Stomach smooth muscle (tissue), 2 donors: ENCODE results near the gene PARVA.
A peak's percentile ranks its signal among the peaks of the same experiment; 100 is the strongest.

Experiments used
- H3K27ac ChIP-seq: one replicate; pipeline ENCODE4 v1.7.0; 2013; ENCODE audit warnings: mild to moderate bottlenecking, low read length, inconsistent platforms
- H3K27me3 ChIP-seq, 2 donors: one replicate each; pipeline ENCODE4 v1.7.0; 2013; ENCODE audit warnings: low read length in 2 of 2; ENCODE audit not compliant: insufficient read depth in 2 of 2, control insufficient read depth in 1 of 2
- H3K36me3 ChIP-seq, 2 donors: one replicate each; pipeline ENCODE4 v1.7.0; 2013; ENCODE audit warnings: low read length in 2 of 2; ENCODE audit not compliant: control insufficient read depth in 2 of 2, insufficient read depth in 2 of 2
- H3K4me1 ChIP-seq: one replicate; pipeline ENCODE4 v1.7.0; 2013; ENCODE audit warnings: low read length; ENCODE audit not compliant: control insufficient read depth, insufficient read depth
- H3K4me3 ChIP-seq, 2 donors: one replicate each; pipeline ENCODE4 v1.7.0; 2013; ENCODE audit warnings: low read length in 2 of 2
- H3K9ac ChIP-seq, 2 donors: one replicate each; pipeline ENCODE4 v1.7.0; 2013; ENCODE audit warnings: low read length in 2 of 2, mild to moderate bottlenecking in 1 of 2
- H3K9me3 ChIP-seq, 2 donors: one replicate each; pipeline ENCODE4 v1.7.0; 2013; ENCODE audit warnings: low read length in 2 of 2; ENCODE audit not compliant: control insufficient read depth in 2 of 2
- donor health status: healthy.
- donor health status: Pancreatic carcinoma.

The PARVA gene

DNA sequence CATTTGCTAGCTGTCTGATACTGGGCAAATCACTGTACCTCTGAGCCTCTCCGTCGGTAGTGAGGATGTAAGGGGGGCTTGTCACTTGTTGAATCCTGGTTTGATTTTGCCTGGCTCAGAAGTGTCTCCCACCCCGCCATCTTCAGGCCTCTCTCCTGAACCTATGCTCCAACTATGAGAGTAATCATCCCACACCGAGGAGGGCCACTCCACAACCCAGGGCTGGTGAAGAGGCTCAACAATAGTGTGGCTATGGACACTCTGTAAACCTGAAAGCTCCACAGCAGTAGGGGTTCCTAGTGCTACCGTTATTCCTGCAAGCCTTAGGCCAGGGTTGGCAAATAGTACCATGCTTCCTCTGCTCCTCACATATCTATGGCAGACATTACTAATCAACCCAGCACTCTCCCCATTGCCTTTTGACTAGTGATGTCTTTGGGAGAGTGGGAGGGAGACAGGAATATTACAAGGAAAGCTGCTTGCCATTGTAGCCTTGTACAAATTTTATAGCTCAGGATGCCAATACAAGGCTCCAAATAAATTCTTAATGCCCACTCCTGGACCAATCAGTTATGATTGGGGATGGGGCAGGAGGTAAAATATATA is 162.8 kb downstream of the PARVA start:
- peak overlapping the region; percentile 85 for H3K27ac ChIP-seq
- H3K9me3 ChIP-seq: no peaks in the 10 kb centered on the region
- H3K27me3 ChIP-seq: no peaks in the 10 kb centered on the region
- H3K4me3 ChIP-seq: no peak overlapping the region
- peaks cover 50% of the 10 kb centered on the region for H3K4me1 ChIP-seq
- H3K9ac ChIP-seq: peak overlapping the region; percentile 42 to 46
- H3K36me3 ChIP-seq: no peaks in the 10 kb centered on the region

DNA sequence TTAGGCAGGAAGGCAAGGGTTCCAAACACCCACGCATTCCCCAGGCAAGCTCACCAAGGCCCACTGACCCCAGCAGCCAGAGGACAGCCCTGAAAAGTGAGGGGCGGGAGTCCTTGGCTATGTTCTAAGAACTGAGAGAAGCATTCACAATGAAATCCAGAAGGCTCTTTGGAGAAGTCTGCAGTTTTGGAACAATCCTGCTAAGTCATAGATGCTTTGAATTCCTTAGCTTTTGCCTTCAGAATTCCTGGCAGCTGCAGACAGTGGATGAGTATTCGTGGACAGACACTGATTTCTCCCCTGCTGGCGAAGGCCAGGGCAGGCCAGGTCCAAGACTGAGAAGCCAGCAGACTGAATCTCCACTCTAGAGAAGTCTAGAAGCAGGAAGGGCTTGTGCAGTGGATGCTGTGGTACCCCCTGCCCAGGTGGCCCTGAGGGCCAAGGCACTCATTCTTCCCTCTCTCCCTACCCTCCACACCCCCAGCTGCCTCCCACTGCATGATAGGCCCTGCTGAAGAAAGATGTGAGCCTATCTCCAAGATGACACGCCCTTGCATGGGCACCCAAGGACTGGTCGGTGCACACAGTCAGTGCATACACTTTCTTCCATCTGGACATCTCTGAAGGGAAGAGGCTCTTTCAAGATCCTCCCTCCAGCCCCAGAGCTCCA is 163.7 kb downstream of the PARVA start:
- peaks cover 50% of the 10 kb centered on the region for H3K4me1 ChIP-seq
- H3K4me3 ChIP-seq: no peak overlapping the region
- H3K27ac ChIP-seq: peak overlapping the region; percentile 85
- no peak overlapping the region for H3K9ac ChIP-seq
- no peaks in the 10 kb centered on the region for H3K27me3 ChIP-seq
- no peaks in the 10 kb centered on the region for H3K36me3 ChIP-seq
- no peaks in the 10 kb centered on the region for H3K9me3 ChIP-seq

DNA sequence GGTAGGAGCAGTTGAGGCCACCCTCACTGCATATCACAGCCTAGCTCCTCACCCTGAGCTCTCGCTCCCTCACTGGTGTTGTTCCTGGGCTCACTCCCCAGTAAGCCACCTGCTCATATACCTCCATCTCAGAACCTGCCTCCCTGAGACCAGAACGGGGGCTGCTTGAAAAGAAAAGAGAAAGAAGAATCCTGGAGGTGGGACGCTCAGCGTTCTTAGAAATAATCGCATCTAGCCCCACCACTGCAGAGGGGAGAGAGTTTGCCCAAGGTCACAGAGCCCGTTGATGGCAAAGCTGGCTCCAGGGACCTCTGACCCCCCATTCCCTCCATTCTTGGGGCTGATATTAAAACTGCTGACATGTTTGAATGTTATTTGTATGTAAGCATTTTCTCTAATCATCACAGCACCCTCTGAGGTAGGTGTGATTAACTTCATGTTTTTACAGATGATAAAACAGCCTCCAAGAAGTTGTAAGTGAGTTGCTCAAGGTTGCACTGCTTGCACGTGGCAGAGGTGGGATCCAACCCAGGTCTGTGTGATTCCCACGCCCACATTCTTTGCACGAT is 164.3 kb downstream of the PARVA start:
- Histone ChIP-seq H3K9me3 (no peaks in the 10 kb centered on the region), H3K9ac (no peak overlapping the region), H3K4me3 (no peak overlapping the region), H3K27me3 (no peaks in the 10 kb centered on the region), H3K36me3 (no peaks in the 10 kb centered on the region), H3K4me1 (peaks cover 50% of the 10 kb centered on the region), H3K27ac (no peak overlapping the region)

GRCh38 chr11:12542186-12542935 is 165.0 kb downstream of the PARVA start:
- H3K36me3 ChIP-seq: no peaks in the 10 kb centered on the region
- H3K9ac ChIP-seq: no peak overlapping the region
- H3K27ac ChIP-seq: no peak overlapping the region
- H3K9me3 ChIP-seq: no peaks in the 10 kb centered on the region
- peaks cover 46% of the 10 kb centered on the region for H3K4me1 ChIP-seq
- no peak overlapping the region for H3K4me3 ChIP-seq
- H3K27me3 ChIP-seq: no peaks in the 10 kb centered on the region

DNA sequence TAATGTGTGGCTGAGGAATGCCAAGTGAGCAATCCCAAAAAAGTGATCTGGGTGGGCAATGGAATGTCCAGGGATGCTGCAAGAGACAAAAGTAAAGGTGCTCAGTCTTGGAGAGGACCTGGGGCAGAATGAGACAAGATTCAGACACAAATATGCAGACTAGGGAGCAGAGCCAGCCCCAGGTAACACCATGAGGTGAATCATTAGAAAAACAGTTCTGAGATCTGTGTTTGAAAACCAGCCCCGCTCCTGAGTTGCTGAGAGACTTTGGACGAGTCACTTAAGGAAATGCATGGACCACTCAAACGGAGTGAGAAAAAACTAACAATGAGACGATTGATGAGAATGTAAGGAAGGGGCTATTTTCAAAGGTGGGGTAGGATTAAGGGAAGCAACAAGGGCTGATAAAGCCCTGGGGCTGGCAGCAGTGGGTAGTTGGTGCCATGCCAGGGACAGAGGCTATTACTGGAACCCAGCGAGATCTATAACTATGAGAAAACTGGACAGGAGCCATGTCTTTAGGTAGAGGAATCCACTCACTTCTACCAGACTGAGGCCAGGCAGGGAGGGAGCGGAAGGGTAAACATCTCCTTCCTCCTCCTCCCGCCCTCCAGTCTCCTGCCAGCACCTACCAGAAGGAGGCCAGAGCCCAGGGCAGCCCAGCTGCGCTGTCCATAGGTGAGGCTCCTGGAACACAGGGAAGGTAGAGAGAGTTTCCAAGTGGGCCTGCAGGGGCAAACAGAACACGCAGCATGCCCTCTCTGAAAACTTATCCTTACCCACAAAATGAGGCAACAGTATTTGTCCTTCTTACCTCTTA is 166.4 kb downstream of the PARVA start:
- no peak overlapping the region for H3K4me3 ChIP-seq
- no peaks in the 10 kb centered on the region for H3K27me3 ChIP-seq
- peaks cover 34% of the 10 kb centered on the region for H3K4me1 ChIP-seq
- no peaks in the 10 kb centered on the region for H3K36me3 ChIP-seq
- H3K9me3 ChIP-seq: no peaks in the 10 kb centered on the region
- H3K27ac ChIP-seq: no peak overlapping the region
- no peak overlapping the region for H3K9ac ChIP-seq

DNA sequence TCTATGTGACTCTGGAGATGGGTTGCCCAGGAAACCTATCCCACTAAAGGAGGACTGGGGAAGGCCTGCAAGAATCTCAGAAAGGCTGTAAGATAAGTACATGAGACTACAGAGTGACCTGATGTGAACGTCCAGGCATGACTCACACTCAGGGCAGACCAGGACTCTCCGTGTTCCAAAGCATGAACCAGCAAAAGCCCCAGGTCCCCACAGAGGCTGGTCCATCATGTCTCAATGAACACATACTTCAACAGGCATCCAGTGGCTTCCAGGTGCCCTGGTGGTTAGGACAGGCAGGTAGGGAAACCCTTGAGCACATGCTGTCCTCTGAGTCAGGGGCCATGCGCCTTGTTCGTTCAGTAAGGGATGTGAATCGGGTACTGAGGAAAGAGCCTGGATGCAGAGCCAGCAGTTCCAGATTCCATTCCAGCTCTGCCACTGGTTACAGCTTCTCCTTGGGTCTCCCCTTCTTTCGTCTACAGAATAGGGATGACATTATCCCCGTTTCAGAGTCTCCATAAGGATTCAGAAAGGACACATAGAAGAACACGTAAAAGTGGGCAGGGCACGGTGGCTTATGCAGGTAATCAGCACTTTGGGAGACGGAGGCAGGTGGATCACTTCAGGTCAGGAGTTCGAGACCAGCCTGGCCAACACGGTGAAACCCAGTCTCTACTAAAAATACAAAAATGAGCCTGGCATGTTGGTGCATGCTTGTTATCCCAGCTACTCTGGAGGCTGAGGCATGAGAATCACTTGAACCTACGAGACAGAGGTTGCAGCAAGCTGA is 167.8 kb downstream of the PARVA start:
- Histone ChIP-seq H3K4me3 (no peak overlapping the region), H3K9me3 (no peaks in the 10 kb centered on the region), H3K9ac (no peak overlapping the region), H3K36me3 (no peaks in the 10 kb centered on the region), H3K4me1 (peaks cover 20% of the 10 kb centered on the region), H3K27ac (no peak overlapping the region), H3K27me3 (no peaks in the 10 kb centered on the region)

- H3K9me3 ChIP-seq: no peaks in the 10 kb centered on the region
- H3K9ac ChIP-seq: no peak overlapping the region
- H3K27ac ChIP-seq: no peak overlapping the region
- no peak overlapping the region for H3K4me3 ChIP-seq
- no peaks in the 10 kb centered on the region for H3K27me3 ChIP-seq
- H3K36me3 ChIP-seq: no peaks in the 10 kb centered on the region
- peaks cover 11% of the 10 kb centered on the region for H3K4me1 ChIP-seq
These were observed 168.8 kb downstream of the PARVA start for GRCh38 chr11:12546122-12546521.

DNA sequence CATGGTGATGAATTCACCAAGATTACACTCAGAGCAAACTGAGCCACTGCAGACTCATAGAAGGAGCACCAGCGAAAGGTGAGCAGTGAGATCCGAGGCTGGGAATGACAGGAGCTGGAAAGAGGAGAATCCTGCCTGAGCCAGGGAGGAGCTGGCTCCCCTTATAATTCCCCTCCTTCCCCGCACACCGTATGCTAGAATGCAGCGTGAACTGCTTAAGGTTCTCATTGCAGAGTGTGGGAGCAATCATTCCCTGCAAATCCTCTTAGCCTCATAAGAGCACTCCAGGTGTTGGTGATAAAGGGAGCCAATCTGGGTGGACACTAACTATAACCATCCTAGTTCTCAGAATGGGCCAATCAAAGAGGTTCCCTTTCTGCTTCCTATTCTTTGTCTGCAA is 169.3 kb downstream of the PARVA start:
- Histone ChIP-seq H3K27me3 (no peaks in the 10 kb centered on the region), H3K27ac (no peak overlapping the region), H3K9ac (no peak overlapping the region), H3K36me3 (no peaks in the 10 kb centered on the region), H3K9me3 (no peaks in the 10 kb centered on the region), H3K4me1 (peaks cover 5% of the 10 kb centered on the region), H3K4me3 (no peak overlapping the region)

- Histone ChIP-seq H3K36me3 (no peaks in the 10 kb centered on the region), H3K9ac (no peak overlapping the region), H3K27me3 (no peaks in the 10 kb centered on the region), H3K9me3 (no peaks in the 10 kb centered on the region), H3K4me1 (peaks cover 5% of the 10 kb centered on the region), H3K27ac (no peak overlapping the region), H3K4me3 (no peak overlapping the region)
These were observed 170.7 kb downstream of the PARVA start for GRCh38 chr11:12547953-12548650.
